Right ventricle myocardium superior (tissue), 1 donor: Measurements from ENCODE around the gene TBC1D5. TPM values are rescaled to one million over a fixed set of nuclear protein-coding genes. Genes with fewer than 3 reads are reported as not detected.

ENCODE experiments used
- ATAC-seq: fragments of 200-7000 bp; cut with Tn5 transposase; one replicate; pipeline ENCODE4 v1.9.1; 2020; ENCODE audit warnings: mild to moderate bottlenecking; ENCODE audit not compliant: poor library complexity
- DNase-seq: peaks from one replicate; pipeline ENCODE4 v3.0.0-alpha.2; 2020
- intact Hi-C: fragments of 100-400 bp; cut with DNase I; formaldehyde crosslinking; loops from one replicate; pipeline ENCODE4 v1.11.2; 2022
- total RNA-seq: library from RNA; stranded (reverse); fragmentation: NEBNext Ultra II Directional; extraction: Animal tissue kit (Norgen Biotek cat#: 25700); gene quantifications from one replicate; pipeline ENCODE4 v1.2.1, GENCODE V29; 2021
- donor health status: DM: no; HTN: yes; CAD: no; lungs with severe emphysema.

TBC1D5 gene
- total RNA-seq, 1 donor from 2014 or later, result 28.2 TPM

DNA sequence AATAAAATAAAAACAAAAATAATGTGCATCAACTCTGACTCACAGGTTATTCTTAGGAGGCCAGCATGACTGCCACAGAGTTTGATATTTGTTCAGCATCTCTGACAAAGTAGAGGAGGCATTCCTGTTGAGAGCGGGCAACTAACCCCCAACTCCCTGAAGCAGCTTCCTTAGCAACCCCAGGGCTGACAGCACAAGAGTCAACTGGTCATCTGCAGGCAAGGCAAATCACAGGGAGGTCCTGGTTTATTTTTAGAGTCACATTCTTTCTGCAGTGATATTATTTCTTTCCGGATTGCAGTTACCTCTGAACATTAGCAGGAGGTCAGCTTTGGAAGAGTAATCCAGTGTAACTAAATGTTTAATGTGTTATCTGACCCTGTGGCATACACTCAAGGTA lies 584.7 kb downstream of the TBC1D5 start:
- DNase-seq (no peak), ATAC-seq (peak; percentile 69)
- intact Hi-C loops, result no loop called here

DNA sequence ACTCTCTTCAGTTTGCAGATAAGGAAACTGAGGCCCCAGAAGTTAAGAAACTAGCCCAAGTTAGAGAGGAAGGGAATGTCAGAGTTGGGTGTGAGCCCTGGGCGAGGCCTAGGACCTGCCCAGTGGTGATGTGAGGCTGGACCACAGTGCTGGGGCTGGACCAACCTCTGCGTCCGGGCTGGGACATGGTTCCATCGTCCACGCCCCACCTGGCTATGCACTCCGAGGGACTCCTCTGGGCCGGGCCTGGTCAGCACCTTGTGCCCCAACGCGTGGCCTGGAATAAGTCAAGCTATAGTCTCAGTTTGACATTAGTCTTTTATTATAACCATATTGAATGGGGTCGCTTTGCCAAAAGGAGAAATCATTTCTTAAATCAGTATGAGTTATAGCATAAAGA lies 585.6 kb downstream of the TBC1D5 start:
- no peak for ATAC-seq
- intact Hi-C loops, result no loop called here
- DNase-seq, result no peak

- intact Hi-C loops, result no loop called here
- no peak for ATAC-seq
- no peak for DNase-seq
These were observed 586.5 kb downstream of the TBC1D5 start for GRCh38 chr3:17155951-17156350.

DNA sequence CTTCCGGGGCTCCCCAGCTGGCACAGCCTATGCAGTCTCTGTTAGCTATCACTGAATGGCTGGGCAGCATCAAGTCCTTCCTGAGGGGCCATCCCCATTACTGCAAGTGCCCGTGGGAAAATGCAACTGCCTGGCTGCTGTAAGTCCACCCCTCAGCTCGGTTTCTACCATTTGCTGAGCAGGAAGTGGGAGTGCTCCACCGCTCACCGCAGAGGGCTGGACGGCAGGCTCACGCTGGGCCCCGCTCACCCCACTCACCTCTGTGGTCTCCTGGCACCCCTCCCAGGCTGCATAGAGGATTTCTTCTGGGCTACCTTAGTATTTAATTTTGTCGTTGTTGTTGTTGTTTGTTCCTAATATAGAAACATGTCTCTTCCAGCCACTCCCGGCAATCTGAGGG lies 587.5 kb downstream of the TBC1D5 start:
- intact Hi-C loops, result no loop called here
- no peak for ATAC-seq
- no peak for DNase-seq

DNA sequence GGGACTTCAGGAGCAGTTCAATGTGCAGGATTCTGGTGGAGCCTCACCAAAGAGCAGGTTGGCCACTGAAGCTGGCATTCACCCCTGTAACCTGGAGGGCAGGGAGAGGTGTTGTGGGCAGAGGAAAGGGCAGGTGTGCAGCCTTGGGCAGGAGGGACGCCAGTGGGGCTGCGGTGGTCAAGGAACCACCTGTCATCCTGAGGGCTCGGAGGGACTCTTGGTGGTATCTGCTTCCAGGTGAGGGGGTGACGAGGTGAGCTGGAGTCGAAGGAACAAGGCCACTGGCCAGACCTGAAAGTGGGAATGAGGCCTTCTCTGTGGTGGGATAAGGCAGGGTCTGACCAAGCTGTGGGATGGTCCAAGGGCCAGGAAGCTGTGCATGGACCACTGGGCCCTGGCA lies 588.2 kb downstream of the TBC1D5 start:
- DNase-seq (no peak), ATAC-seq (no peak)
- intact Hi-C loops, result no loop called here

GRCh38 chr3:17153209-17153608 lies 589.2 kb downstream of the TBC1D5 start:
- intact Hi-C loops, result no loop called here
- ATAC-seq, result no peak
- DNase-seq, result no peak

DNA sequence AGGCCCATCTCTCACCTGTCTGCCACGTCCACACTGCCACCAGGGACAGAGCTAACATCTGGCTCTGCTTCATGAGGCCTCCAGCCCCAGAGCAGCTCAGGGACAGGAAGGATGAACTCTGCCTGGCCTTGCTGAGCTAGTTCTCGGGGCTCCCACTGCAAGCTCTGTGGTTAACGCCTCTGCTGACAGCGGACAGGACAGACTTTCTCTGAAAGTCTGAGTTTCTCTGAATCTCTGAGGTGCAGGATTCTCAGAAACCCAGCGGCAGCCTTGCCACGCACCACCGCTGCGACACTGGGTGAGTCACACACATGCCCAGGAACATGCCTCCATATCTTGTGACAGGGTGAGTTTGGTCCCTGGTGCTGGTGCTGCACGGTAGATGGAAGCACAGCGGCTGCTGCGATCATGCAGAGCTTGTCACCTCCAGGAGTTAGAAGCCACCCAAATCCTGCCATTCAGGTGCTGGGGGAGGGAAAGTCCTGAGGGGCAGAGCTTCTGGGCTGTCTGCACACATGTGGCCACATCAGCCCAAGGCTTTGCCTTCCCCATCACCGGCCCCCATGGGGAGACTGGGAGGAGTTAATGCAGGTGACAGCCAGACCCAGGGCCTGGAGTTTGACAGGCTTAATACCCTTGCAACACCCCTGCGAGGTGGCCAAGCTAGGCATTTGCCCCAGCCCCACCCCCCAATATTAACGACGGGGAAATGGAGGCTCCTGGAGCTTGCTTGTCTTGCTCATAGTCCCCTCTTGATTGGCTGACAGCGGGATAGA lies 590.6 kb downstream of the TBC1D5 start:
- DNase-seq (no peak), ATAC-seq (no peak)
- intact Hi-C loops, result no loop called here

DNA sequence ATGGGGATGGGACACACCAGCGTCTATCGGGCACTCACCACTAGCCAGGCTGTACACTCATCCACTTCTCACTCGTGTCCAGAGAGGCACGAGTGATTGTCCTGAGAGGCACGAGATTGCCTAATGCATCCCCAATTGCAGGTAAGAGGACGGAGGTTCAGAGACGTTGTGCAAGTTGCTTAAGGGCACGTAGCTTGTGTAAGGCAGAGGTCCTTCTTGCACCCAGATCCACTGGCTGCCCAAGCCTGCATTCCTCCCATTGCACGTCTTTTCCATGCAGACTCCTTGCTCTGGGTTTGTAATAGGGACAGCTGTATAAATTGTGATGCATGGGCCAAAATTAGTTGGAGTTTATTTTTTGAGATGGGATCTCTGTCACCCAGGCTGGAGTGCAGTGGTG lies 593.4 kb downstream of the TBC1D5 start:
- ATAC-seq (no peak), DNase-seq (no peak)
- intact Hi-C loops, result no loop called here

GRCh38 chr3:17144665-17144993 lies 597.8 kb downstream of the TBC1D5 start:
- DNase-seq (no peak), ATAC-seq (no peak)
- intact Hi-C loops, result no loop called here

DNA sequence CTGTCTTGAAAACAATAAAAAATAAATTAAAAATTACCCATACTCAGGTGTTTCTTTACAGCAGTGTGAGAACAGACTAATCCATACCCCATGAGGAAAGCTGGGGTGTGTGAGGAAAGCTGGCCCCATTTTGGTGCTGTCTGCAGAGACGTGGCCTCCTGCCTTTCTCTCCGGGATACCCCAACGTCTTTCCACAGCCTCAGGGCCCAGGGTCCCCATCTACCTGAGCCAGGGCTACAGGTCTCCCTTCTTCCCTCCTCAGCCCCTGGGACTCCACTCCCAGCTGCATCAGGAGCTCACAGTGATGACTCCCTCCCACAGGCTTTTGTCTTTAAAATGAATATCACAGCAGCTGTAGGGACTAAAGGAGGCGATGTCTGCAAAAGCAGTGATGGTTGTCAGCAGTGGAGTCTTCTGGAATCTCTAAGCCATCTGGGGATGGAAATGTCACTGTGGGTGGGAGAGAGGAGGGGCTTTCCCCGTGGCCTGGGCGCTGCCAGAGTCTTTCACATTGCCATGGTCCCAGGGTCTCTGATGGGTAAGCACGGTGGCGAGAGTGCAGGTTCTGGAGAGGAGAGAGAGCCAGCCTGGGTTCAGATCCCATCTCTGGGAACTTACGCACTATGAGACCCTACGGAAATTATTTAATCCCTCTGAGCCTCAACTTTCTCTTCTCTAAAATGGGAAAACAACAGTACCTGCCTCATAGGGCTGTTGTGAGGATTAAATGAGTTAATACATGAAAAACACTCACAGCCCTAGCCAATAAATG lies 598.4 kb downstream of the TBC1D5 start:
- DNase-seq (no peak), ATAC-seq (no peak)
- intact Hi-C loops, result no loop called here

DNA sequence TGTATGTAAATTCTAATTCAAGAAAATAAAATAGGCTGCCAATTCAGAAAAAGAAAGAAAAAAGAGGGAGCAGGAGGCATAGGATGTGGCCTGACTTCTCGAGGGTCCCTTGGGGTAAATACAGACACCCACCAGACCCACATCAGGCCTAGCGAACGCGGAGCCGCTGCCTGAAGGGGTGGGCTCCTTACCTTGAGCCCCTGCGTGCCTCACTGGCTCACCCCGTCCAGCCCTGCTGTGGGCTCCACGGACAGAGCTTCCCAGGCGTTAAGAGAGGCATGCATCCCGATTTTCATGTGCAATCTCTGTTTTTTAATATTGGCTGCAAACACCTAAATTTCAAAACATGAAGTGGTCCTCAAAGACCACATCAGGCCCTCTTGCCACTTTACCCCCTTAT lies 599.9 kb downstream of the TBC1D5 start:
- DNase-seq (no peak), ATAC-seq (no peak)
- intact Hi-C loops, result no loop called here

- ATAC-seq, result no peak
- no peak for DNase-seq
- intact Hi-C loops, result no loop called here
These were observed 600.7 kb downstream of the TBC1D5 start for GRCh38 chr3:17141699-17142098.

DNA sequence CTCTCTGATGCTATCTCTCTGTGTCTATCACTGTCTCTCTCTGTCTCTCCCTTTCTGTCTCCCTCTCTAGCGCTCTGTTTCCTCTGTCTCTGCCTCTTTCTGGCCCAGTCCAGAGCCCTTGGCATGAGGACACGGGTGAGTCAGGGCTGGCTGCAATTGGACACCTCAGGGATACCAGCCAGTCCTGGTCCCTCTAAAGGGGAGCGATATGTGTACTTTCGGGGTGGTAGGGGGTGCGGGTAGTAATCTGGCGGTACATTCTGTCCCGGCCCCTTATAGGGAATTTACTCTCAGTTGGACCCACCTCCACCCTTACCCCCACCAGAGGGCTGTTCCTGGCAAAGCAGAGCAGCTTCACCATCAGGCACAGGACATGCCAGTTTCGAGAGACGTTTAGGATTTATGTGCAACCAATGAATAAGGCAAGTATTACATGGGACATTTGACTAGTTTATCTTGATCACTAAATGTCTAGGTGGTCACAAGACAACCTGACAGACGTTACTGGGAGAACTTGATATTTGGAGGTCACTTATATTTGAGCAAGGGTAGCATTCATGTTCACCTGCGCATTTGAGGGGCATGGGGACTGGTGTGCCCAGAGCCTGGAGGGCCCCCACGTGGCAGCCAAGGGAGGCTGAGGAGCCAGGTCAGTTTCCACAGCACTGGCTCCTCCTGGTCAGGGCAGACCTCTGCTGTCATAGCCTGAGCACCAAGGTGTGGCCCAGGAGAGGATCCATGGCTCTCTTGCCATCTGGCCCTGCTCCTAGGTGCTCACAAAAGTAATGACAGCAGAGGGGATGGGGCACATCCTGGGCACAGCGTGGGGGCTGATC lies 601.5 kb downstream of the TBC1D5 start:
- ATAC-seq (peak; percentile 78), DNase-seq (peak; percentile 78)
- intact Hi-C loops, result no loop called here

DNA sequence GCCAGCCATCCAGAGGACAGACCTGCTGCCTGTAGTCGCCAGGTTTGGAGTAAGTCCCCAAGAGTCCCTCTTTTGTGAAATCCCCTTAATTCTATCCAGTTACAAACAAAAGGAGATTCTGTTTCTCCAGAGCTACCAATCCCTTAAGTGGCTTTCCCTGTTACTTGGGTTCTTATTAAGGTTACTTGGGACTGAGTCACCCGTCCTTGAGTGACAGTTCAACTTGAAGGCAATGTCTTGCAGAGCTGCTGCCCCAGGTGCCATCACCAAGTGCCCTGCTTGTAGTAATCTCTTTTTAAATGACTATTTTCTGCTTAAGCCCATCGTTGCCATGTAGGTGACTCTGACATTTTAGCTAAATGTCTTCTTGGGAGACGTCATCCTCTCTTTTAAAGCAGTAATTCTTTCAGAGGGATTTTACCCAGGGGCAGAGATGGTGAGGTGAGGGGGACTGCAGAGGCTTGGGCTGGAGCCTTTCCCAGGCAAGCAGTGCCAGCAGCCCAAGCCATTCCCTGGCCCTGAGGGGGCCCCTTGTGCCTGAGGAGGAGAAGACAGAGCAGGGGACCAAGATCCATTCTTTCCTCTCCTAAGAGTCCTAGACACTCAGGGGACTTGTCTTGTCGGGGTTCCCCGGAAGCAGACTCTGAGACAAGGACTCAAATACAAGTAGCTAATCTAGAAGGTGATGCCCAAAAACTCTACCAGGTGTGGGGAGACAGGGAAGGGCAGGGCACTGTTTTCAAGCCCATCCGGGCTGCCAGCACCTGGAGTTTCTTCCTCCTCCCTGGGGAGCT lies 604.0 kb downstream of the TBC1D5 start:
- ATAC-seq (no peak), DNase-seq (no peak)
- intact Hi-C loops, result no loop called here

GRCh38 chr3:17137321-17137826 lies 605.1 kb downstream of the TBC1D5 start:
- ATAC-seq, result no peak
- intact Hi-C loops, result no loop called here
- no peak for DNase-seq

GRCh38 chr3:17136136-17136721 lies 606.2 kb downstream of the TBC1D5 start:
- ATAC-seq (peak; percentile 71), DNase-seq (peak; percentile 69)
- intact Hi-C loops, result no loop called here

GRCh38 chr3:17135696-17136095 lies 606.7 kb downstream of the TBC1D5 start:
- DNase-seq (no peak), ATAC-seq (peak; percentile 27)
- intact Hi-C loops, result no loop called here
